Measurements from ENCODE around the gene ATG9B.

The ATG9B gene

DNA sequence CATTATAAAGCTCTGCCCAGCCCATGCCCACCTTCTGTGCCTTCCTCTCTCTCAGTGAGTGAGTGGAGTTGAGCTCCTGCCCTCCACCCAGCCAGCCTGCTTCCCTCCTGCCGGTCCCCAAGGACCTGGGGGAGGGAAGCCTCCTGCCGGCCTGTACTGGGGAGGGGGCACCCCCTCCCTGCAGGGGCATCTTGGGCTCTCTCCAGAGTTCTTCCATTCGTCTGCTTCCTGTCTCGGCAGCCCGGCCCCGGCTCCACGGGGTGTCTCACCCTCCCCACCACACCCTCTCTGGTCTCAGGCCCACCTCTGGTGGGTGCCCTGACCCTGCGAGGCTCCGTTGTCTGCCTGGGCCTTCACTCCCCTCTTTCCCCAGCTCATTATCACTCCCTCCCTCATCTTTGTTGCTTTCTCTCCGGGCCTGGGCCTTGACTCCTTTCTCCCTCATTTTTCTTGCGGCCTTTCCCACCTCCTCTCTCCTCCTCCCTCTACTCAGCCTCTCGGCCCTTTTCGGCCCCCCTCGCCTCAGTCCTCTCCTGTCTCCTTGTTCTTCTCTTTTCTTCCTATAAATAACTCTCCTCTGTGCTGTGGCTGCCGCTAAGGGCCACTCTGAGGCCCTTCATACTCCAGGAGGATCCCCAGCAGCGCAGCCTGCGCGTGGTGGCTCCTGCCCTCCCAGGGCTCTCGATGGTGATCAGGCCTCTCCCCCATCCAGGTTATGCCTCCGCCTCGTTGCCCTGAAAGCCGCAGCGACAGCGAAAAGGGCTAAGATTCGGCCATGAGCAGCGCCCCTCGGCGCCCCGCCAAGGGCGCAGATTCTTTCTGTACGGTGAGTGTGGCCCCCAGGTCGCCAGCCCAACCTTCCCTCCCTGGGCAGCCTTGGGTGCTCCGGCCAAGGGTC, 37.2 kb upstream of the ATG9B start (continued):
- no peak for TF ChIP-seq ZNF654 (tag by site-specific recombination; IDR thresholded peaks at IDR 0.05; ENCODE audit: low read depth)
- TF ChIP-seq GLIS1 (tag by site-specific recombination; IDR thresholded peaks at IDR 0.05) = peak; percentile 79
- TF ChIP-seq, protein P1, sequence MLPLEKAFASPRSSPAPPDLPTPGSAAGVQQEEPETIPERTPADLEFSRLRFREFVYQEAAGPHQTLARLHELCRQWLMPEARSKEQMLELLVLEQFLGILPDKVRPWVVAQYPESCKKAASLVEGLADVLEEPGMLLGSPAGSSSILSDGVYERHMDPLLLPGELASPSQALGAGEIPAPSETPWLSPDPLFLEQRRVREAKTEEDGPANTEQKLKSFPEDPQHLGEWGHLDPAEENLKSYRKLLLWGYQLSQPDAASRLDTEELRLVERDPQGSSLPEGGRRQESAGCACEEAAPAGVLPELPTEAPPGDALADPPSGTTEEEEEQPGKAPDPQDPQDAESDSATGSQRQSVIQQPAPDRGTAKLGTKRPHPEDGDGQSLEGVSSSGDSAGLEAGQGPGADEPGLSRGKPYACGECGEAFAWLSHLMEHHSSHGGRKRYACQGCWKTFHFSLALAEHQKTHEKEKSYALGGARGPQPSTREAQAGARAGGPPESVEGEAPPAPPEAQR (tag by site-specific recombination; IDR thresholded peaks at IDR 0.05) = no peak
- TF ChIP-seq ZNF169 (tag by site-specific recombination; IDR thresholded peaks at IDR 0.05) = no peak
- TF ChIP-seq ZNF223 (tag by site-specific recombination; IDR thresholded peaks at IDR 0.05) = no peak; the same call in 1 of the 2 replicates
- TF ChIP-seq ZNF561 (tag by site-specific recombination; IDR thresholded peaks at IDR 0.05; ENCODE audit: borderline replicate concordance) = no peak
- TF ChIP-seq GFI1B (tag by site-specific recombination; IDR thresholded peaks at IDR 0.05) = no peak
- no peak for TF ChIP-seq ZNF133 (tag by site-specific recombination; IDR thresholded peaks at IDR 0.05)
- TF ChIP-seq ZNF623 (tag by site-specific recombination; IDR thresholded peaks at IDR 0.05) = no peak
- TF ChIP-seq MEIS1 (CRISPR knock-in tag; IDR thresholded peaks at IDR 0.05; ENCODE audit: borderline replicate concordance) = no peak
- TF ChIP-seq ZNF248 (tag by site-specific recombination; IDR thresholded peaks at IDR 0.05) = no peak
- TF ChIP-seq ZIC2 (tag by site-specific recombination; IDR thresholded peaks at IDR 0.05) = peak; percentile 94
- TF ChIP-seq, protein P2, sequence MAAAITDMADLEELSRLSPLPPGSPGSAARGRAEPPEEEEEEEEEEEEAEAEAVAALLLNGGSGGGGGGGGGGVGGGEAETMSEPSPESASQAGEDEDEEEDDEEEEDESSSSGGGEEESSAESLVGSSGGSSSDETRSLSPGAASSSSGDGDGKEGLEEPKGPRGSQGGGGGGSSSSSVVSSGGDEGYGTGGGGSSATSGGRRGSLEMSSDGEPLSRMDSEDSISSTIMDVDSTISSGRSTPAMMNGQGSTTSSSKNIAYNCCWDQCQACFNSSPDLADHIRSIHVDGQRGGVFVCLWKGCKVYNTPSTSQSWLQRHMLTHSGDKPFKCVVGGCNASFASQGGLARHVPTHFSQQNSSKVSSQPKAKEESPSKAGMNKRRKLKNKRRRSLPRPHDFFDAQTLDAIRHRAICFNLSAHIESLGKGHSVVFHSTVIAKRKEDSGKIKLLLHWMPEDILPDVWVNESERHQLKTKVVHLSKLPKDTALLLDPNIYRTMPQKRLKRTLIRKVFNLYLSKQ (tag by site-specific recombination; IDR thresholded peaks at IDR 0.05; ENCODE audit: borderline replicate concordance) = no peak
- TF ChIP-seq, protein P3, sequence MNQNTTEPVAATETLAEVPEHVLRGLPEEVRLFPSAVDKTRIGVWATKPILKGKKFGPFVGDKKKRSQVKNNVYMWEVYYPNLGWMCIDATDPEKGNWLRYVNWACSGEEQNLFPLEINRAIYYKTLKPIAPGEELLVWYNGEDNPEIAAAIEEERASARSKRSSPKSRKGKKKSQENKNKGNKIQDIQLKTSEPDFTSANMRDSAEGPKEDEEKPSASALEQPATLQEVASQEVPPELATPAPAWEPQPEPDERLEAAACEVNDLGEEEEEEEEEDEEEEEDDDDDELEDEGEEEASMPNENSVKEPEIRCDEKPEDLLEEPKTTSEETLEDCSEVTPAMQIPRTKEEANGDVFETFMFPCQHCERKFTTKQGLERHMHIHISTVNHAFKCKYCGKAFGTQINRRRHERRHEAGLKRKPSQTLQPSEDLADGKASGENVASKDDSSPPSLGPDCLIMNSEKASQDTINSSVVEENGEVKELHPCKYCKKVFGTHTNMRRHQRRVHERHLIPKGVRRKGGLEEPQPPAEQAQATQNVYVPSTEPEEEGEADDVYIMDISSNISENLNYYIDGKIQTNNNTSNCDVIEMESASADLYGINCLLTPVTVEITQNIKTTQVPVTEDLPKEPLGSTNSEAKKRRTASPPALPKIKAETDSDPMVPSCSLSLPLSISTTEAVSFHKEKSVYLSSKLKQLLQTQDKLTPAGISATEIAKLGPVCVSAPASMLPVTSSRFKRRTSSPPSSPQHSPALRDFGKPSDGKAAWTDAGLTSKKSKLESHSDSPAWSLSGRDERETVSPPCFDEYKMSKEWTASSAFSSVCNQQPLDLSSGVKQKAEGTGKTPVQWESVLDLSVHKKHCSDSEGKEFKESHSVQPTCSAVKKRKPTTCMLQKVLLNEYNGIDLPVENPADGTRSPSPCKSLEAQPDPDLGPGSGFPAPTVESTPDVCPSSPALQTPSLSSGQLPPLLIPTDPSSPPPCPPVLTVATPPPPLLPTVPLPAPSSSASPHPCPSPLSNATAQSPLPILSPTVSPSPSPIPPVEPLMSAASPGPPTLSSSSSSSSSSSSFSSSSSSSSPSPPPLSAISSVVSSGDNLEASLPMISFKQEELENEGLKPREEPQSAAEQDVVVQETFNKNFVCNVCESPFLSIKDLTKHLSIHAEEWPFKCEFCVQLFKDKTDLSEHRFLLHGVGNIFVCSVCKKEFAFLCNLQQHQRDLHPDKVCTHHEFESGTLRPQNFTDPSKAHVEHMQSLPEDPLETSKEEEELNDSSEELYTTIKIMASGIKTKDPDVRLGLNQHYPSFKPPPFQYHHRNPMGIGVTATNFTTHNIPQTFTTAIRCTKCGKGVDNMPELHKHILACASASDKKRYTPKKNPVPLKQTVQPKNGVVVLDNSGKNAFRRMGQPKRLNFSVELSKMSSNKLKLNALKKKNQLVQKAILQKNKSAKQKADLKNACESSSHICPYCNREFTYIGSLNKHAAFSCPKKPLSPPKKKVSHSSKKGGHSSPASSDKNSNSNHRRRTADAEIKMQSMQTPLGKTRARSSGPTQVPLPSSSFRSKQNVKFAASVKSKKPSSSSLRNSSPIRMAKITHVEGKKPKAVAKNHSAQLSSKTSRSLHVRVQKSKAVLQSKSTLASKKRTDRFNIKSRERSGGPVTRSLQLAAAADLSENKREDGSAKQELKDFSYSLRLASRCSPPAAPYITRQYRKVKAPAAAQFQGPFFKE (tag by site-specific recombination; IDR thresholded peaks at IDR 0.05; ENCODE audit: borderline replicate concordance) = no peak
- TF ChIP-seq ZNF211 (tag by site-specific recombination; IDR thresholded peaks at IDR 0.05; ENCODE audit: low read depth) = no peak
- no peak for TF ChIP-seq ZBTB1 (tag by site-specific recombination; IDR thresholded peaks at IDR 0.05)
- TF ChIP-seq ZNF335 (tag by site-specific recombination; conservative IDR thresholded peaks at IDR 0.05) = no peak
- TF ChIP-seq, protein P4, sequence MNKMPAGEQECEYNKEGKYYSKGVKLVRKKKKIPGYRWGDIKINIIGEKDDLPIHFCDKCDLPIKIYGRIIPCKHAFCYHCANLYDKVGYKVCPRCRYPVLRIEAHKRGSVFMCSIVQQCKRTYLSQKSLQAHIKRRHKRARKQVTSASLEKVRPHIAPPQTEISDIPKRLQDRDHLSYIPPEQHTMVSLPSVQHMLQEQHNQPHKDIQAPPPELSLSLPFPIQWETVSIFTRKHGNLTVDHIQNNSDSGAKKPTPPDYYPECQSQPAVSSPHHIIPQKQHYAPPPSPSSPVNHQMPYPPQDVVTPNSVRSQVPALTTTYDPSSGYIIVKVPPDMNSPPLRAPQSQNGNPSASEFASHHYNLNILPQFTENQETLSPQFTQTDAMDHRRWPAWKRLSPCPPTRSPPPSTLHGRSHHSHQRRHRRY (tag by site-specific recombination; IDR thresholded peaks at IDR 0.05) = no peak
- TF ChIP-seq, protein P5, sequence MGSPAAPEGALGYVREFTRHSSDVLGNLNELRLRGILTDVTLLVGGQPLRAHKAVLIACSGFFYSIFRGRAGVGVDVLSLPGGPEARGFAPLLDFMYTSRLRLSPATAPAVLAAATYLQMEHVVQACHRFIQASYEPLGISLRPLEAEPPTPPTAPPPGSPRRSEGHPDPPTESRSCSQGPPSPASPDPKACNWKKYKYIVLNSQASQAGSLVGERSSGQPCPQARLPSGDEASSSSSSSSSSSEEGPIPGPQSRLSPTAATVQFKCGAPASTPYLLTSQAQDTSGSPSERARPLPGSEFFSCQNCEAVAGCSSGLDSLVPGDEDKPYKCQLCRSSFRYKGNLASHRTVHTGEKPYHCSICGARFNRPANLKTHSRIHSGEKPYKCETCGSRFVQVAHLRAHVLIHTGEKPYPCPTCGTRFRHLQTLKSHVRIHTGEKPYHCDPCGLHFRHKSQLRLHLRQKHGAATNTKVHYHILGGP (tag by site-specific recombination; IDR thresholded peaks at IDR 0.05) = no peak
- TF ChIP-seq ZNF121 (tag by site-specific recombination; IDR thresholded peaks at IDR 0.05) = no peak
- no peak for TF ChIP-seq ZNF140 (tag by site-specific recombination; IDR thresholded peaks at IDR 0.05)
- TF ChIP-seq ZNF221 (tag by site-specific recombination; IDR thresholded peaks at IDR 0.05; ENCODE audit: borderline replicate concordance) = no peak
- TF ChIP-seq, protein P6, sequence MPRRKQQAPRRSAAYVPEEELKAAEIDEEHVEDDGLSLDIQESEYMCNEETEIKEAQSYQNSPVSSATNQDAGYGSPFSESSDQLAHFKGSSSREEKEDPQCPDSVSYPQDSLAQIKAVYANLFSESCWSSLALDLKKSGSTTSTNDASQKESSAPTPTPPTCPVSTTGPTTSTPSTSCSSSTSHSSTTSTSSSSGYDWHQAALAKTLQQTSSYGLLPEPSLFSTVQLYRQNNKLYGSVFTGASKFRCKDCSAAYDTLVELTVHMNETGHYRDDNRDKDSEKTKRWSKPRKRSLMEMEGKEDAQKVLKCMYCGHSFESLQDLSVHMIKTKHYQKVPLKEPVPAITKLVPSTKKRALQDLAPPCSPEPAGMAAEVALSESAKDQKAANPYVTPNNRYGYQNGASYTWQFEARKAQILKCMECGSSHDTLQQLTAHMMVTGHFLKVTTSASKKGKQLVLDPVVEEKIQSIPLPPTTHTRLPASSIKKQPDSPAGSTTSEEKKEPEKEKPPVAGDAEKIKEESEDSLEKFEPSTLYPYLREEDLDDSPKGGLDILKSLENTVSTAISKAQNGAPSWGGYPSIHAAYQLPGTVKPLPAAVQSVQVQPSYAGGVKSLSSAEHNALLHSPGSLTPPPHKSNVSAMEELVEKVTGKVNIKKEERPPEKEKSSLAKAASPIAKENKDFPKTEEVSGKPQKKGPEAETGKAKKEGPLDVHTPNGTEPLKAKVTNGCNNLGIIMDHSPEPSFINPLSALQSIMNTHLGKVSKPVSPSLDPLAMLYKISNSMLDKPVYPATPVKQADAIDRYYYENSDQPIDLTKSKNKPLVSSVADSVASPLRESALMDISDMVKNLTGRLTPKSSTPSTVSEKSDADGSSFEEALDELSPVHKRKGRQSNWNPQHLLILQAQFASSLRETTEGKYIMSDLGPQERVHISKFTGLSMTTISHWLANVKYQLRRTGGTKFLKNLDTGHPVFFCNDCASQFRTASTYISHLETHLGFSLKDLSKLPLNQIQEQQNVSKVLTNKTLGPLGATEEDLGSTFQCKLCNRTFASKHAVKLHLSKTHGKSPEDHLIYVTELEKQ (tag by site-specific recombination; IDR thresholded peaks at IDR 0.05; ENCODE audit: borderline replicate concordance) = no peak
- no peak for TF ChIP-seq ZNF626 (tag by site-specific recombination; IDR thresholded peaks at IDR 0.05)

All from HEK293 (cell line).